CD14-positive monocyte (primary cell): ENCODE data around the gene NDUFB3. TPM values are rescaled to one million over a fixed set of nuclear protein-coding genes. Genes with fewer than 3 reads are reported as not detected.

Experiments
- DNase-seq, 3 donors: peaks; one replicate each; pipeline ENCODE4 v3.0.0-alpha.2; 2011 to 2022
- H2AFZ ChIP-seq: 2 replicates; pipeline ENCODE4 v1.6.0; 2012; ENCODE audit warnings: mild to moderate bottlenecking, low read depth, low read length, inconsistent platforms; ENCODE audit not compliant: insufficient read depth, poor library complexity, severe bottlenecking
- H3K27ac ChIP-seq, 2 donors: 1 replicate in 1 of 2; 2 replicates in 1 of 2; pipeline ENCODE4 v1.5.1; 2012 to 2013; ENCODE audit warnings: low read length in 2 of 2, control low read depth in 1 of 2, inconsistent platforms in 1 of 2, low read depth in 1 of 2, mild to moderate bottlenecking in 1 of 2
- H3K27me3 ChIP-seq, 2 donors: one replicate each; pipeline versions ENCODE4 v1.6.0 to v1.6.1; 2011 to 2013; ENCODE audit warnings: low read length in 2 of 2; ENCODE audit not compliant: control insufficient read depth in 2 of 2, insufficient read depth in 2 of 2
- H3K36me3 ChIP-seq, 2 donors: replicated peaks in 1 of 2; 1 replicate in 1 of 2; 2 replicates in 1 of 2; pipeline versions ENCODE4 v1.5.1 to v1.6.1; 2012 to 2013; ENCODE audit warnings: low read length in 2 of 2, control low read depth in 1 of 2, inconsistent platforms in 1 of 2, mild to moderate bottlenecking in 1 of 2; ENCODE audit not compliant: insufficient read depth in 2 of 2, control insufficient read depth in 1 of 2
- H3K4me1 ChIP-seq, 2 donors: 1 replicate in 1 of 2; 2 replicates in 1 of 2; pipeline versions ENCODE4 v1.5.1 to v1.6.1; 2012 to 2013; ENCODE audit warnings: low read length in 2 of 2, control low read depth in 1 of 2, inconsistent platforms in 1 of 2, mild to moderate bottlenecking in 1 of 2, moderate library complexity in 1 of 2; ENCODE audit not compliant: insufficient read depth in 2 of 2, control insufficient read depth in 1 of 2
- H3K4me2 ChIP-seq: replicated peaks from 2 replicates; pipeline ENCODE3; 2012; ENCODE audit warnings: low read length, moderate library complexity, mild to moderate bottlenecking; ENCODE audit not compliant: poor library complexity, severe bottlenecking; ENCODE audit errors: extremely low read depth
- H3K4me3 ChIP-seq, 3 experiments: fragments of 200-600 bp in 1 of 3; sonication (generic) in 1 of 3; replicated peaks in 1 of 3; 1 replicate in 2 of 3; 2 replicates in 1 of 3; pipeline ENCODE4 v1.5.1; 2011 to 2013; ENCODE audit warnings: low read length in 3 of 3, mild to moderate bottlenecking in 3 of 3, control low read depth in 2 of 3, low read depth in 2 of 3, inconsistent platforms in 1 of 3, moderate library complexity in 1 of 3
- H3K79me2 ChIP-seq: 2 replicates; pipeline ENCODE4 v1.6.0; 2012; ENCODE audit warnings: mild to moderate bottlenecking, control low read depth, inconsistent platforms, low read length, moderate library complexity; ENCODE audit not compliant: insufficient read depth
- H3K9ac ChIP-seq: 2 replicates; pipeline ENCODE4 v1.6.0; 2017; ENCODE audit warnings: low read length, mild to moderate bottlenecking; ENCODE audit not compliant: insufficient read depth, poor library complexity, severe bottlenecking
- H3K9me3 ChIP-seq, 2 donors: replicated peaks in 1 of 2; 1 replicate in 1 of 2; 2 replicates in 1 of 2; pipeline versions ENCODE4 v1.5.1 to v1.6.1; 2012 to 2013; ENCODE audit warnings: low read length in 2 of 2, control low read depth in 1 of 2; ENCODE audit not compliant: control insufficient read depth in 1 of 2, insufficient read depth in 1 of 2
- H4K20me1 ChIP-seq: 2 replicates; pipeline ENCODE4 v1.6.0; 2012; ENCODE audit warnings: mild to moderate bottlenecking, low read length, control low read depth, moderate library complexity; ENCODE audit not compliant: insufficient read depth
- H3K27ac Mint-ChIP-seq, 7 donors: one replicate each; pipeline ENCODE4 v1.8.0; 2020; ENCODE audit warnings: mild to moderate bottlenecking in 7 of 7, mixed read lengths in 7 of 7, moderate library complexity in 6 of 7, inconsistent platforms in 2 of 7
- H3K27me3 Mint-ChIP-seq, 3 donors: one replicate each; pipeline ENCODE4 v1.8.0; 2021 to 2022; ENCODE audit warnings: low read depth in 3 of 3, mild to moderate bottlenecking in 3 of 3, mixed read lengths in 3 of 3, moderate library complexity in 3 of 3, inconsistent platforms in 1 of 3
- H3K36me3 Mint-ChIP-seq, 2 donors: one replicate each; pipeline ENCODE4 v1.8.0; 2020; ENCODE audit warnings: mixed read lengths in 2 of 2, inconsistent platforms in 1 of 2, mild to moderate bottlenecking in 1 of 2
- H3K4me1 Mint-ChIP-seq: one replicate; pipeline ENCODE4 v1.8.0; 2020; ENCODE audit warnings: mild to moderate bottlenecking, mixed read lengths
- H3K4me3 Mint-ChIP-seq, 2 donors: one replicate each; pipeline ENCODE4 v1.8.0; 2020; ENCODE audit warnings: mild to moderate bottlenecking in 2 of 2, mixed read lengths in 2 of 2, moderate library complexity in 1 of 2
- H3K9me3 Mint-ChIP-seq, 7 donors: one replicate each; pipeline ENCODE4 v1.8.0; 2020 to 2022; ENCODE audit warnings: mixed read lengths in 7 of 7, mild to moderate bottlenecking in 6 of 7, moderate library complexity in 6 of 7, inconsistent platforms in 2 of 7
- CTCF ChIP-seq: fragments of 200-600 bp; IDR thresholded peaks from one replicate; pipeline ENCODE4 v1.8.0; 2022; ENCODE audit warnings: antibody characterized with exemption, mild to moderate bottlenecking
- WGBS: methylation state at CpG from one replicate; pipeline ENCODE4 v1.1.5; 2013; ENCODE audit warnings: missing lambda C conversion rate; ENCODE audit not compliant: insufficient coverage; 5-methylcytosine and 5-hydroxymethylcytosine counted together
- intact Hi-C, 2 donors: fragments of 100-400 bp; cut with micrococcal nuclease; formaldehyde crosslinking; loops; one replicate each; pipeline versions ENCODE4 v1.15.0 to v1.15.1; 2023
- polyA plus RNA-seq, 3 donors: library from polyadenylated mRNA; depleted of rRNA in 1 of 3; unstranded in 2 of 3; stranded (reverse) in 1 of 3; fragments of 300-500 nt in 2 of 3; fragments of >200 nt in 1 of 3; fragmentation: Illumina TruSeq in 2 of 3; gene quantifications; 1 replicate in 2 of 3; 2 replicates in 1 of 3; pipeline ENCODE4 v1.2.3, GENCODE V29; 2012 to 2021

Gene NDUFB3
- polyA plus RNA-seq, 3 donors, result 26.3 to 340 (median 313) TPM

GRCh38 chr2:201114846-201115245 lies 43.0 kb downstream of the NDUFB3 start:
- H3K9me3 ChIP-seq, result no peaks in the 10 kb centered on the region
- intact Hi-C loops, result loop anchor here (5.0 kb wide), 3 partner anchors 38 to 153 kb away; partner anchors contain the start of gene ORC2 (in 1 of the 2)
- H3K4me2 ChIP-seq, result peak overlapping the region; percentile 96
- no peak for TF ChIP-seq CTCF
- peak overlapping the region; percentile 93 to 99 (median 99) for H3K27ac Mint-ChIP-seq
- H3K36me3 ChIP-seq, result no peaks in the 10 kb centered on the region
- peak overlapping the region; percentile 97 to 99 for H3K4me3 Mint-ChIP-seq
- no peaks in the 10 kb centered on the region for H3K27me3 ChIP-seq
- DNase-seq, result no peak
- peaks cover 25% of the 10 kb centered on the region for H3K4me1 Mint-ChIP-seq
- peak overlapping the region; percentile 96 to 99 for H3K27ac ChIP-seq
- H3K9me3 Mint-ChIP-seq, result peaks cover 0 to under 1% (median 0%) of the 10 kb centered on the region in 7 donors
- H3K4me3 ChIP-seq, result peak overlapping the region in 1 of 3 experiments; percentile 99
- peaks cover 15 to 31% of the 10 kb centered on the region in 2 donors for H3K4me1 ChIP-seq
- peaks cover 0 to 4% (median 1%) of the 10 kb centered on the region in 3 donors for H3K27me3 Mint-ChIP-seq
- H3K79me2 ChIP-seq, result peaks cover 59% of the 10 kb centered on the region
- H3K36me3 Mint-ChIP-seq, result peaks cover 3 to 8% of the 10 kb centered on the region in 2 donors
- peaks cover 18% of the 10 kb centered on the region for H4K20me1 ChIP-seq
- H3K9ac ChIP-seq, result peak overlapping the region; percentile 97
- peak overlapping the region; percentile 1 for H2AFZ ChIP-seq

GRCh38 chr2:201116115-201116958 lies 44.5 kb downstream of the NDUFB3 start, which contains the start of gene CFLAR:
TSS of gene CFLAR (plus strand) at chr2:201116164. CDS start at chr2:201129866, 13,702 bp downstream.
- Mint-ChIP-seq H3K4me1 (peaks cover 31% of the 10 kb centered on the region), H3K4me3 (peak within 1 kb of the TSS; percentile 97 to 99), H3K36me3 (peaks cover 6 to 15% of the 10 kb centered on the region in 2 donors), H3K27me3 (peaks cover 0 to 4% (median 1%) of the 10 kb centered on the region in 3 donors), H3K27ac (peak within 1 kb of the TSS; percentile 93 to 99 (median 99)), H3K9me3 (peaks cover 0 to 2% (median 0%) of the 10 kb centered on the region in 7 donors)
- TF ChIP-seq CTCF, result no peak
- Histone ChIP-seq H3K27ac (peak within 1 kb of the TSS; percentile 96 to 99), H2AFZ (peak within 1 kb of the TSS; percentile 70), H3K9ac (peak within 1 kb of the TSS; percentile 97), H3K9me3 (no peaks in the 10 kb centered on the region), H3K36me3 (no peaks in the 10 kb centered on the region), H3K27me3 (no peaks in the 10 kb centered on the region), H3K4me2 (peak within 1 kb of the TSS; percentile 96), H4K20me1 (peaks cover 31% of the 10 kb centered on the region), H3K4me3 (peak within 1 kb of the TSS; percentile 77 to 99 (median 83)), H3K4me1 (peaks cover 20 to 43% of the 10 kb centered on the region in 2 donors), H3K79me2 (peaks cover 74% of the 10 kb centered on the region)
- intact Hi-C loops, result loop anchor here (2.0 to 5.0 kb wide), 3 partner anchors 41 to 154 kb away; partner anchors contain the start of genes HYCC2 (in 1 of the 2) and ORC2 (in 1 of the 2)
- under 1% methylated on average over 72 of the region's 75 CpGs for WGBS
- DNase-seq, result peak; percentile 72 to 85 (median 80)
